ENCODE data around the gene TTI1. TPM values are rescaled to one million over a fixed set of nuclear protein-coding genes. Genes with fewer than 3 reads are reported as not detected.

Gene TTI1
- total RNA-seq, 1 donor from 2014 or later = 43.8 TPM

DNA sequence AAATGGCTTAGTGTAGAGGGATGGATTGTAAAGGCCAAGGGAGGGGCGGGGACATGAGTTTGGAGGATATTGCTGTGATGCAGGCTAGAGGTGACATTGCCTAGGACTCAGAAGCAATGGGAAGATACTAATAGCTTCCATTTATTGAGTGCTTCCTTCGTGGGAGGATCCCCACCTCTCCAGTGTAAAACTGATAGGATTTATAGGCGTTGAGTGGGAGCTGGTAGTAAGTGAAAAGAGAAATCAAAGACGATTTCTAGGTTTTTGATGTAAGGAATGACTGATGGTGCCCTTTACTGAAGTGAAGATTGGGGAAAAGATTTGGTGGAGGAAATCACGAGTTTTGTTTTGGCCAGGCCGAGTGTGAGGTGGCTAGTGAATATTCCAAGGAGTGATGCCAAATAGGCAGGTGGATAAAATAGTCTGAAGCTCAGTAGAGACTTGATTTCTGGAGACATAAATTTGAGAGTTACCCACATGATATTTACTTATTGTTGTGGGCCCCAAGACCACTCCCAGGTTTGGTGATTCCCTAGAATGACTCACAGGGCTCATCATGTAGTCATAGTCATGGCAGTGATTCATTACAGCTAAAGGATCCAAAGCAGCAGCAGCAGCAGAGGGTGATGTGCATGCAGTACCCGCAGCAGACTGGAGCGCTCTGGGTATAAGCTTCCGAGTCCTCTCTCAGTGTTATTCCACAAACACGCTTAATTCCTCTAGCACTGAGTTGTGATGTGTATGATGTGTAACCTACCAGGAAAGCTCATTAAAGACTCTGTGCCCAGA is 10.4 kb upstream of the TTI1 start:
- no peak for DNase-seq (ENCODE audit: extremely low spot score, unreplicated experiment)
- Mint-ChIP-seq H3K4me3 (no peak overlapping the region), H3K9me3 (no peaks in the 10 kb centered on the region), H3K36me3 (peaks cover 35% of the 10 kb centered on the region), H3K4me1 (ENCODE audit: unreplicated experiment) (peaks cover 8% of the 10 kb centered on the region), H3K27me3 (no peaks in the 10 kb centered on the region), H3K27ac (peak overlapping the region; percentile 7)
- TF ChIP-seq, protein P1, sequence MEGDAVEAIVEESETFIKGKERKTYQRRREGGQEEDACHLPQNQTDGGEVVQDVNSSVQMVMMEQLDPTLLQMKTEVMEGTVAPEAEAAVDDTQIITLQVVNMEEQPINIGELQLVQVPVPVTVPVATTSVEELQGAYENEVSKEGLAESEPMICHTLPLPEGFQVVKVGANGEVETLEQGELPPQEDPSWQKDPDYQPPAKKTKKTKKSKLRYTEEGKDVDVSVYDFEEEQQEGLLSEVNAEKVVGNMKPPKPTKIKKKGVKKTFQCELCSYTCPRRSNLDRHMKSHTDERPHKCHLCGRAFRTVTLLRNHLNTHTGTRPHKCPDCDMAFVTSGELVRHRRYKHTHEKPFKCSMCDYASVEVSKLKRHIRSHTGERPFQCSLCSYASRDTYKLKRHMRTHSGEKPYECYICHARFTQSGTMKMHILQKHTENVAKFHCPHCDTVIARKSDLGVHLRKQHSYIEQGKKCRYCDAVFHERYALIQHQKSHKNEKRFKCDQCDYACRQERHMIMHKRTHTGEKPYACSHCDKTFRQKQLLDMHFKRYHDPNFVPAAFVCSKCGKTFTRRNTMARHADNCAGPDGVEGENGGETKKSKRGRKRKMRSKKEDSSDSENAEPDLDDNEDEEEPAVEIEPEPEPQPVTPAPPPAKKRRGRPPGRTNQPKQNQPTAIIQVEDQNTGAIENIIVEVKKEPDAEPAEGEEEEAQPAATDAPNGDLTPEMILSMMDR (conservative IDR thresholded peaks at IDR 0.05) = no peak

DNA sequence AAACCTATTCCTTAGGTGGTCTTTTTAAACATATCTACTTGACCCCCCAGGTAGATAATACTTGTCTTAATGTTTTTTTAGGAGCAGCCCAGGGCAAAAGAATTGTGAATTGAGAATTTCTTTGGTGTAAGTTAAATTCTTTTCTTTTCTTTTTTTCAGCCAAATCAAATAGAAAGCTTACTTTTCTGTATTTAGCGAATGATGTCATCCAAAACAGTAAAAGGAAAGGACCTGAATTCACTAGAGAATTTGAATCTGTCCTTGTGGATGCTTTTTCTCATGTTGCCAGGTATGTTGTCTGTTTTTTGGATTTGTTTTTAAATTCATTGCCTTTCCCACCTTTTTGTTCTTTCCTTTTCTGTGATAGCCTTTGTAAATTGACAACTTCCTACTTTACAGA is 7.0 kb upstream of the TTI1 start:
- TF ChIP-seq, protein P1 (conservative IDR thresholded peaks at IDR 0.05) = no peak
- peaks cover 4% of the 10 kb centered on the region for H3K4me1 Mint-ChIP-seq (ENCODE audit: unreplicated experiment)
- no peak overlapping the region for H3K4me3 Mint-ChIP-seq
- no peaks in the 10 kb centered on the region for H3K27me3 Mint-ChIP-seq
- H3K36me3 Mint-ChIP-seq = peaks cover 45% of the 10 kb centered on the region
- no peak for DNase-seq (ENCODE audit: extremely low spot score, unreplicated experiment)
- no peak overlapping the region for H3K27ac Mint-ChIP-seq
- H3K9me3 Mint-ChIP-seq = no peaks in the 10 kb centered on the region

DNA sequence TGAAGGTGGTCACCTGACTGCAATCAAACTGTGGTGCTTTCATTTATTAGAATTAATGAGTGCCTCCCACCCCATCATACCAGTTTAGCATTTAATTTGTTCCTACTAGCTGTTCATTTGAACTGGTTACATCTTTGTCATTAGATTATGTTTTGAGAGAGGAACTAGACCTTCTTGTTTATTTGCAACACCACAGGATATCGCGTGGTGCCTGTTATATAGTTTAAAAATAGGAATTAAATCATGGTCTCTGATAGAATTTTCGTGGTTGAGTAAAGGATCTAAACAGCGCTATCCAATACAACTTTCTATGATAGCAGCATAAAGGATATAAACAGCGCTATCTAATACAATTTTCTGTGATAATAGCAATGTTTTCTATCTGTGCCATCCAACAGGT is 3.1 kb upstream of the TTI1 start:
- peaks cover 30% of the 10 kb centered on the region for H3K36me3 Mint-ChIP-seq
- TF ChIP-seq, protein P1 (conservative IDR thresholded peaks at IDR 0.05) = no peak
- H3K27ac Mint-ChIP-seq = peak overlapping the region; percentile 26
- no peak for DNase-seq (ENCODE audit: extremely low spot score, unreplicated experiment)
- H3K4me3 Mint-ChIP-seq = peak overlapping the region; percentile 65
- H3K4me1 Mint-ChIP-seq (ENCODE audit: unreplicated experiment) = peaks cover 20% of the 10 kb centered on the region
- no peaks in the 10 kb centered on the region for H3K9me3 Mint-ChIP-seq
- H3K27me3 Mint-ChIP-seq = no peaks in the 10 kb centered on the region

DNA sequence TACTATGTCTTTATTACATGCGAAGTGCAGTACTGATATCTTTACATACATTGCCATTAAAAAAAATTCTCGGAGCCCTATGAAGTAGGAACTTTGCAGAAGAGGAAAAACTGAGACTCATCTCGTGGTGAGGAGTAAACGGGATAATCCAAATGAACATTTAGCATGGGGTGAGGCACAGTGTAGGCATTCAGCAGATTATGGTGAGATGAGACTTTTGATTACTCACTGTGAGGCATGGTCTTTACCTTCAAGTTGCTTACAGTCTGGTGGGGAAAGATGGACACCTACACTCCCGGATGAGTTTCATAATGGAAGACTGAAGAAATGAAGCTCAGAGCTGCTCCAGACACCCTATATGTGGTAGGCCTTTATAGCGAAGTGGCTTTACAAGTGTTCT is 1.7 kb upstream of the TTI1 start:
- no peaks in the 10 kb centered on the region for H3K27me3 Mint-ChIP-seq
- H3K9me3 Mint-ChIP-seq = peaks cover 8% of the 10 kb centered on the region
- no peak for DNase-seq (ENCODE audit: extremely low spot score, unreplicated experiment)
- H3K4me1 Mint-ChIP-seq (ENCODE audit: unreplicated experiment) = peaks cover 29% of the 10 kb centered on the region
- H3K36me3 Mint-ChIP-seq = peaks cover 29% of the 10 kb centered on the region
- peak overlapping the region; percentile 96 for H3K4me3 Mint-ChIP-seq
- peak overlapping the region; percentile 91 for H3K27ac Mint-ChIP-seq
- TF ChIP-seq, protein P1 (conservative IDR thresholded peaks at IDR 0.05) = no peak

DNA sequence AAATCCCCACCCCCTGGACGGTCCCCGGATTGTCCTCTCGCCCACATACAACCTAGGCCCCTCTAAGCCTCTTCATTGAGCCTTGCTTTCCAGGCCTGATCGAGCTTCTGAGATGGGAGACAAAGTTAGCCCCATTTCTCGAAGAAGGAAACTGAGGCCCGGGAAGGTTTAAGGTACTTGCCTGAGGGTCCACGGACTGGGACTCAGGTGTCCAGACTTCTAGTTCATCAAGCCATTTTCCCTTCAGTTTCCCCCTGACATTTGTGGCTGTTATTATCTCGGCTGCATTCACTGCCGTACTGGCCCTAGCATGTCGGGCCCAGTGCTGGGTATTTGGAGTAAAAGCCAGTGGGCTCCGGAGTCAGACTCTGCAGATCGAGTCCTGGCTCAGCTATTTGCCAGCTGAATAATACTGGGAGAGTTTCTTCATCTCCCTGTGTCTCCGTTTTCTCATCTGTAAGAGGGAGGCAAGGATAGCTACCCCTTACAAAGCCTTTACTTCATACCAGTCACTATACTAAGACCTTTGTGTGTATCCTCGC is 923 bp upstream of the TTI1 start:
- H3K27ac Mint-ChIP-seq = peak overlapping the region; percentile 91
- H3K27me3 Mint-ChIP-seq = no peaks in the 10 kb centered on the region

More for the DNA sequence above, 923 bp upstream of the TTI1 start:
- TF ChIP-seq, protein P1 (conservative IDR thresholded peaks at IDR 0.05) = no peak
- DNase-seq (ENCODE audit: extremely low spot score, unreplicated experiment) = no peak
- Mint-ChIP-seq H3K9me3 (peaks cover 12% of the 10 kb centered on the region), H3K4me1 (ENCODE audit: unreplicated experiment) (peaks cover 33% of the 10 kb centered on the region), H3K36me3 (peaks cover 34% of the 10 kb centered on the region), H3K4me3 (peak overlapping the region; percentile 96)
